ENCODE measurements around the gene AGPAT4. TPM values are rescaled to one million over a fixed set of nuclear protein-coding genes. Genes with fewer than 3 reads are reported as not detected.

The AGPAT4 gene
- total RNA-seq, 1 experiment from 2014 or later = 15.5 TPM

DNA sequence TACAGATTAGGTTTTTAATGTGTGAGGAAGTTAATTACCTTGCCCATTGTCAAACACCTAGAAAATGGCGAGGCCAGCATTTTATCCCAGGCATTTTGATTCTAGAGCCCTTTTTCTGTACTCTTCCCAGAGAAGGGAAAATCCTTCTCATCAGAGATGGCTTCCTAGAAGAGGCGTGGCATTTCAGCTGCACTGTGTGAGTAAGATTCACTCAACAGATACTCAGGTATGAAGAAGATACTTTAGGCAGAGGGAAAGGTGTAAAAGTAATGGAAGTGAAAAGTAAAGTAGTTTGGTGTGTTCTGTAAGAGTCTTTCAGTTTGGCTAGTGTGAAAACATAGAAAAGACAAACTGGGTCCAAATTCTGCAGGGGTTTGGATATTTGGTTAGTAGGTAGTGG, 168.5 kb downstream of the AGPAT4 start:
- RAD21 ChIA-PET (ENCODE audit: low non-redundant PET in 1 of 2, low total read pairs in 2 of 2, uncharacterized antibody in 2 of 2, unreplicated experiment in 2 of 2) = no interaction called here
- intact Hi-C loops (cut with micrococcal nuclease) = loop anchor here (10.0 kb wide), 1 partner anchor 371 kb away; no protein-coding TSS in a partner anchor
- BruUV-seq (replicated peaks) = no TSS peak
- DNase-seq (ENCODE audit: low read depth, low spot score) (no peak), ATAC-seq (no peak)
- no peaks in the 10 kb centered on the region for H3K4me1 ChIP-seq (ENCODE audit: control insufficient read depth in 1 of 2, insufficient read depth in 2 of 2, low read length in 2 of 2)
- H3K27ac ChIP-seq (ENCODE audit: low read depth, low read length) = no peak overlapping the region
- H3K79me2 ChIP-seq (ENCODE audit: insufficient read depth, low read length) = no peaks in the 10 kb centered on the region
- CTCF ChIA-PET = interaction anchor here (1.1 kb wide), 1 partner anchor 265 kb away, joined by 3 read pairs; no protein-coding TSS in a partner anchor
- no peaks in the 10 kb centered on the region for H4K20me1 ChIP-seq (ENCODE audit: insufficient read depth)
- no peaks in the 10 kb centered on the region for H3K27me3 ChIP-seq (ENCODE audit: insufficient read depth, low read length)
- H3K9me2 ChIP-seq (ENCODE audit: insufficient read depth) = no peaks in the 10 kb centered on the region
- peaks cover 28 to 31% of the 10 kb centered on the region in 2 experiments for H3K36me3 ChIP-seq (ENCODE audit: control insufficient read depth in 1 of 2, insufficient read depth in 2 of 2, low read length in 2 of 2)
- H3K9me3 ChIP-seq (ENCODE audit: control insufficient read depth in 1 of 2, insufficient read depth in 1 of 2, low read depth in 1 of 2, low read length in 2 of 2) = no peaks in the 10 kb centered on the region
- no peak overlapping the region for H2AFZ ChIP-seq (ENCODE audit: low read depth, low read length, poor library complexity, severe bottlenecking)
- TF ChIP-seq, protein P1, sequence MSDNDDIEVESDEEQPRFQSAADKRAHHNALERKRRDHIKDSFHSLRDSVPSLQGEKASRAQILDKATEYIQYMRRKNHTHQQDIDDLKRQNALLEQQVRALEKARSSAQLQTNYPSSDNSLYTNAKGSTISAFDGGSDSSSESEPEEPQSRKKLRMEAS (IDR thresholded peaks at IDR 0.05) = no peak
- TF ChIP-seq ELF1 (IDR thresholded peaks at IDR 0.05; ENCODE audit: borderline replicate concordance, low read depth) (no peak), TCF7L2 (IDR thresholded peaks at IDR 0.05; ENCODE audit: borderline replicate concordance, extremely low read depth, insufficient read depth, insufficient read length) (no peak), SP1 (IDR thresholded peaks at IDR 0.05; ENCODE audit: low read depth) (no peak), CBX3 (IDR thresholded peaks at IDR 0.05; ENCODE audit: low read depth) (no peak), JUND (IDR thresholded peaks at IDR 0.05) (no peak), RAD21 (IDR thresholded peaks at IDR 0.05; ENCODE audit: low read depth) (no peak), YY1 (IDR thresholded peaks at IDR 0.05; ENCODE audit: extremely low read depth, insufficient replicate concordance, low read depth, low read length) (no peak), CEBPB (IDR thresholded peaks at IDR 0.05; ENCODE audit: low read depth) (no peak)
- TF ChIP-seq, protein P2, sequence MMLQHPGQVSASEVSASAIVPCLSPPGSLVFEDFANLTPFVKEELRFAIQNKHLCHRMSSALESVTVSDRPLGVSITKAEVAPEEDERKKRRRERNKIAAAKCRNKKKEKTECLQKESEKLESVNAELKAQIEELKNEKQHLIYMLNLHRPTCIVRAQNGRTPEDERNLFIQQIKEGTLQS (IDR thresholded peaks at IDR 0.05) = no peak
- no peak overlapping the region for H3K4me2 ChIP-seq (ENCODE audit: low read length)
- POLR2A ChIA-PET = no interaction called here
- no peak overlapping the region for H3K4me3 ChIP-seq (replicated peaks in 1 of 2; ENCODE audit: low read depth in 1 of 2, low read length in 2 of 2)
- no peak overlapping the region for H3K9ac ChIP-seq (ENCODE audit: low read length)

- intact Hi-C loops (cut with micrococcal nuclease) = loop anchor here (10.0 kb wide), 1 partner anchor 370 kb away; no protein-coding TSS in a partner anchor
- RAD21 ChIA-PET (ENCODE audit: low non-redundant PET in 1 of 2, low total read pairs in 2 of 2, uncharacterized antibody in 2 of 2, unreplicated experiment in 2 of 2) = no interaction called here
- DNase-seq (ENCODE audit: low read depth, low spot score) (no peak), ATAC-seq (no peak)
- Histone ChIP-seq H3K27ac (ENCODE audit: low read depth, low read length) (no peak overlapping the region), H4K20me1 (ENCODE audit: insufficient read depth) (no peaks in the 10 kb centered on the region), H3K36me3 (ENCODE audit: control insufficient read depth in 1 of 2, insufficient read depth in 2 of 2, low read length in 2 of 2) (peaks cover 23 to 31% of the 10 kb centered on the region in 2 experiments), H3K4me2 (ENCODE audit: low read length) (no peak overlapping the region), H3K79me2 (ENCODE audit: insufficient read depth, low read length) (no peaks in the 10 kb centered on the region), H3K9me2 (ENCODE audit: insufficient read depth) (no peaks in the 10 kb centered on the region), H3K9ac (ENCODE audit: low read length) (no peak overlapping the region), H3K4me3 (replicated peaks in 1 of 2; ENCODE audit: low read depth in 1 of 2, low read length in 2 of 2) (no peak overlapping the region), H2AFZ (ENCODE audit: low read depth, low read length, poor library complexity, severe bottlenecking) (no peak overlapping the region), H3K4me1 (ENCODE audit: control insufficient read depth in 1 of 2, insufficient read depth in 2 of 2, low read length in 2 of 2) (no peaks in the 10 kb centered on the region), H3K27me3 (ENCODE audit: insufficient read depth, low read length) (no peaks in the 10 kb centered on the region), H3K9me3 (ENCODE audit: control insufficient read depth in 1 of 2, insufficient read depth in 1 of 2, low read depth in 1 of 2, low read length in 2 of 2) (no peaks in the 10 kb centered on the region)
- BruUV-seq (replicated peaks) = no TSS peak
- POLR2A ChIA-PET = no interaction called here
- CTCF ChIA-PET = interaction anchor here (1.1 kb wide), 1 partner anchor 266 kb away, joined by 3 read pairs; no protein-coding TSS in a partner anchor
- TF ChIP-seq JUND (IDR thresholded peaks at IDR 0.05) (no peak), SIN3A (IDR thresholded peaks at IDR 0.05; ENCODE audit: low read depth) (no peak), EZH2phosphoT487 (IDR thresholded peaks at IDR 0.05; ENCODE audit: borderline replicate concordance) (no peak), SRF (IDR thresholded peaks at IDR 0.05; ENCODE audit: low read depth) (no peak), FOSL1 (IDR thresholded peaks at IDR 0.05; ENCODE audit: low read depth) (no peak), CBX3 (IDR thresholded peaks at IDR 0.05; ENCODE audit: low read depth) (no peak), YY1 (IDR thresholded peaks at IDR 0.05; ENCODE audit: extremely low read depth, insufficient replicate concordance, low read depth, low read length) (no peak), ZBTB33 (IDR thresholded peaks at IDR 0.05; ENCODE audit: extremely low read depth, insufficient replicate concordance, low read length) (no peak), CEBPB (IDR thresholded peaks at IDR 0.05; ENCODE audit: low read depth) (no peak), RAD21 (IDR thresholded peaks at IDR 0.05; ENCODE audit: low read depth) (no peak)
- TF ChIP-seq, protein P3, sequence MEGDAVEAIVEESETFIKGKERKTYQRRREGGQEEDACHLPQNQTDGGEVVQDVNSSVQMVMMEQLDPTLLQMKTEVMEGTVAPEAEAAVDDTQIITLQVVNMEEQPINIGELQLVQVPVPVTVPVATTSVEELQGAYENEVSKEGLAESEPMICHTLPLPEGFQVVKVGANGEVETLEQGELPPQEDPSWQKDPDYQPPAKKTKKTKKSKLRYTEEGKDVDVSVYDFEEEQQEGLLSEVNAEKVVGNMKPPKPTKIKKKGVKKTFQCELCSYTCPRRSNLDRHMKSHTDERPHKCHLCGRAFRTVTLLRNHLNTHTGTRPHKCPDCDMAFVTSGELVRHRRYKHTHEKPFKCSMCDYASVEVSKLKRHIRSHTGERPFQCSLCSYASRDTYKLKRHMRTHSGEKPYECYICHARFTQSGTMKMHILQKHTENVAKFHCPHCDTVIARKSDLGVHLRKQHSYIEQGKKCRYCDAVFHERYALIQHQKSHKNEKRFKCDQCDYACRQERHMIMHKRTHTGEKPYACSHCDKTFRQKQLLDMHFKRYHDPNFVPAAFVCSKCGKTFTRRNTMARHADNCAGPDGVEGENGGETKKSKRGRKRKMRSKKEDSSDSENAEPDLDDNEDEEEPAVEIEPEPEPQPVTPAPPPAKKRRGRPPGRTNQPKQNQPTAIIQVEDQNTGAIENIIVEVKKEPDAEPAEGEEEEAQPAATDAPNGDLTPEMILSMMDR (IDR thresholded peaks at IDR 0.05 in 2 of 3, conservative IDR thresholded peaks at IDR 0.05 in 1 of 3; ENCODE audit: borderline replicate concordance in 1 of 3, insufficient read depth in 1 of 3, low read depth in 2 of 3, low read length in 2 of 3) = no peak
These were observed 168.9 kb downstream of the AGPAT4 start for GRCh38 chr6:161104966-161105365.

Data from HCT116 (cell line).